Measurements from ENCODE around the gene MORN1.

MORN1 gene

DNA sequence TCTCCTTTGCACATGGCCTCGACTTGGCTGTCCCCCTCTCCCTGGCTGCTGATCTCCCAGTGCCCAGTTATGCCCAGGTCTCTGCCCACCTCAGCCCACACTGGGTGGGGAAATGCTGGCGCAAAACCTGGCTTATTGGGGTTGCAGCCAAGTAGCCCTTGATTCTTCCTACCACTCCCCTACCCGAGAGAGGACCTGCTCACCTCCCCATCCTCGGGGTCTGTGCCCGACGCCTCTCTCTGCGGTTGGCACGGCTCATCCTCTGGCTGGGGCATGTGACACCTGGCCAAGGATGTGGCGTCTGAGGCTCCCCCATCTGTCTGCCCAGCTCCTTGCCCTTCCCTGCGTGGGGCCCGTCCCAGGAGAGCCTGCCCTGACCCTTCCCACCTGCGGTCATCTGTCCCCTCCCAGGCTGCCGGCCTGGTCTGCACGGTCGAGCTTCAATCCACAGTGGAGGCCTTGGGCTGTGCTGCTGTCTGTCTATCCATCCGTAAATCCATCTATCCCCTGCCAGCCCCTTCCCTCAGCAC lies 27.5 kb upstream of the MORN1 start:
- no peak for DNase-seq

DNA sequence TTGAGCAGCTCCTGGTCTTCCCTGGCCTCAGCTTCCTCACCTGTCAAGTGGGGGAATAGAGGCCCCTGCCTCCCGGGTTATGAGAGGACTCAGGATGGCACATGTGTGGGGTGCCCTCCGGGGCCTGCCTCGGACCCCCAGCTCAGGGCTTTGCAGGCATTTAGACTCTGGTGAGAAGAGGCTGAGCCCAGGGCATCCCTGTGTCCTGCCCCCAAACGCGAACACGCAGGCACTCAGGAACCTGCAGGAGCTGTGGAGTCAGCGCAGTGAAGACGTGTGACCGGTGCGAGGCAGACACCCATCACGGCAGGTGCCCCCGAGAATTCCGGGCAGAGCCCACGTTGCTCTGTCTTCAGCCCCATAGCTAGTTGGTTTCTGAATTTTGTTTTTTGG lies 26.5 kb upstream of the MORN1 start:
- DNase-seq: no peak

DNA sequence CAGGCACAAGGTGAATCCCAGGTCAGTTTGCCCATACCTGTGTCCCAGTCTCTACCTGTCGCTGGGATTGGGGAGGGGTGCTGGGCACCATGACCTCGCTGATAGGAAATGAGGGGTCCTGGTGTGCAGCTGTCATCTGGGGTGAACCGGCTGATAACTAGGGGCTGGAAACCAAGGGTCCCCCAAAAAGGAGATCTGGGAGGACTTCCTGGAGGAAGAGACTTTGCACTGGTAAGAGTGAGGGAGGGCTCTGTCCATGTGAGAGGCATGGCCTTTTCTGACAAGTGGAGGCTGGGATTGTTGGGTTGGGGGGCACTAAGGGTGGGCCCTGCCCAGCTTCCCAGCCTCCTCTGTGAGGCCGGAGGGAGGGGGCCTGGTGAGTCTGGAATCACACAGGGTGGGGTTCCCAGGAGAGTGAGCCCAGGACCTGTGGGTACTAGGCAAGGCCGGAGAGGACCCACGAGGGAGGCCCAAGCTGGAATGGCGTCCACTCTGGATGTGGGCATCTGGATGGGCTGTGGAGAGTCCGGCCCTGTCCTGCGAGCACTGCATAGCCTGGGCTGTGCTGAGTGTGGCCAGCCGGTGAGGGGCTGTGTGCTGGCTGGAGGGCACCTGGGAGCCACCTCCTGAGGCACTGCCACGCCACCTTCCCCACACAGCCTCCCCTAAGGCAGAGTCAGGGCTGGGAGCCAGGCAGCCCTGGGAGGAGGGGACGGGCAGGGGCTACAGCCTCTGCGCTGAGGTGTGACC lies 25.9 kb upstream of the MORN1 start:
- DNase-seq: no peak

DNA sequence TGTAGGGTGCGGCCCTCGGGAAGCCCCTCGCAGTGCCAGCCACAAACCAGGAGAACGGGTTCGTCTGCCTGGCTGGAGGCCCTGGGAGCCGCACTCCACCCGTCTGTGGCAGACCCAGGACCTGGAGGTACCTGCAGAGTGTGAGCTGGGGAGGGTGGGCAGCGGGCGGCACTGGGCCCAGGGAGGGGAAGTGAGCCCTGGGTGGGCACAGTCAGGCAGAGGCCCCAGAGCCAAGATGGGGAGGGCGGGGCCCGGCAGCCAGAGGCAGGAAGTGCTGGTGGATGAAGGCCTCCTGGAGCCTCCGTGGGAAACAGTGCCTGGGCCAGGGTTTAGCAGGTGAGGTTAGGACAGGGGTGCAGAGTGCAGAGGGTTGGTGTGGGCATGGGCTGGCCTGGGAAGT lies 25.0 kb upstream of the MORN1 start:
- DNase-seq: no peak

DNA sequence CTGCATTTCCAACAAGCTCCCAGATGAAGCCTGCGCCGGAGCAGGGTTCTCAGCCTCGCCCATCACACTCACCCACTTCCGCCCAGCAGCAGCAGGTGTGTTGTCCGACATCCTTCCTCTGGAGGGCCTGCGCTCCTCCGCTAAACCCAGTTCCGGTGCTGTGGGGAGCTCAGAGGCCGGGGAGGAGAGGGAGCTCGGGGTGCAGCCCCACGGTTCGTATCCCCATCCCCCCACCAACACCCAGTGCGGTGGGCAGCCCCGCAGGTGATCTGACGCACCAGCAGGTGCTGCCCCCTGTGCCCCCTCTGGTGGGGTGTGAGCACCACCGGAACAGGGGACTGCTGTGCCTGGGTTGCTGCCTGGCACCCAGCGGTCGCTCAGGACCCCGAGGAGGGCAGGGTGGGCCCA lies 24.5 kb upstream of the MORN1 start:
- DNase-seq: no peak

DNA sequence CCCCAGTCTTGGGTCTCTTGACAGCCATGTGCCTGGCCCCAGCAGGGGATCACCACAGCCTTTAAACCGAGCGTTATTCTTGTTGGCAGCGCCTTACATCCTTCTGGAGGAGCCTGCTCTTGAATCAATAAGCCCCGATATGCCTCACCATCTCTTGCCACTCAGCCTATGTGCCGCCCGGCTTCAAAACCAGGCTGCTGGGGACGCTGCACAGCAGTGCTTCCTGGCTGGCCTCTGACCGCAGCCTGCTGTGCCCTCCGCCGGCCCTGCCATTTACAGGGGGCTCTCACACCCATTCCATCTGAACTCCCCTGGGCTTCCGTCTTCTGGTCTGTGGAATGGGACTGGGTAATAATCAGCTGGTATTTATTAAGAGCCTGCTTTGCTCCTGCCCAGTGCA lies 24.0 kb upstream of the MORN1 start:
- no peak for DNase-seq

DNA sequence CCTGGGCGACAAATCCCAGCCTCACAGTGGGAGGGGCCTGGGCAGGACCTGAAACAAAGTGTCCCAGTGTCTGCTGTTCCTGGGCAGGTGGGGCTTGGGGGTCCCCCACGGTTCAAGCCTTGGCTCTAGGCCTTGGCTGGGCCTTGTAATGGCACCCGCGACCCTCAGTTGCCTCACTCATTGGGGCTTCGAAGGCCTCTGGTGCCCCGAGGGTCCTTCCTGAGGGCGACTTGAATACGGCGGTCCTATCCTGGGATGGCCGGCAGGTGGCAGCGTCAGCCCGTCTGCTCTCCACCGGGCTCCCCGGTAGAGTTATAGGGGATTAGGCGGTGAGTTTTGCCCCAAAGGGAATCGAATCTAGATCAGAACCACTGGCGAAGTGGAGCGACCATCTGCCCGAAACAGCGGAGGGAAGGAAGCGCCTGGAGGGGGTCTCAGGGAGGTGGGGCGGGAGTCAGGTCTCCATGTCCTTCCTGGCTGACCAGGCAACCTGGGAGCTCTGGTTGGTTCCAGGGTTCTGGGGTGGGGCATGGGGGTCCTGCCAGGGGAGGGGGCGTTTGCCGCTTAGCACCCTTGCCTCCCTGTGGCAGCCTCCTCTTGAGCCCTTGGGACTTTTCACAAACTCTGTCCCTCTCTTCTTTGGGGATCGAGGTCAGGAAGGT lies 23.1 kb upstream of the MORN1 start:
- peak; percentile 44 for DNase-seq

DNA sequence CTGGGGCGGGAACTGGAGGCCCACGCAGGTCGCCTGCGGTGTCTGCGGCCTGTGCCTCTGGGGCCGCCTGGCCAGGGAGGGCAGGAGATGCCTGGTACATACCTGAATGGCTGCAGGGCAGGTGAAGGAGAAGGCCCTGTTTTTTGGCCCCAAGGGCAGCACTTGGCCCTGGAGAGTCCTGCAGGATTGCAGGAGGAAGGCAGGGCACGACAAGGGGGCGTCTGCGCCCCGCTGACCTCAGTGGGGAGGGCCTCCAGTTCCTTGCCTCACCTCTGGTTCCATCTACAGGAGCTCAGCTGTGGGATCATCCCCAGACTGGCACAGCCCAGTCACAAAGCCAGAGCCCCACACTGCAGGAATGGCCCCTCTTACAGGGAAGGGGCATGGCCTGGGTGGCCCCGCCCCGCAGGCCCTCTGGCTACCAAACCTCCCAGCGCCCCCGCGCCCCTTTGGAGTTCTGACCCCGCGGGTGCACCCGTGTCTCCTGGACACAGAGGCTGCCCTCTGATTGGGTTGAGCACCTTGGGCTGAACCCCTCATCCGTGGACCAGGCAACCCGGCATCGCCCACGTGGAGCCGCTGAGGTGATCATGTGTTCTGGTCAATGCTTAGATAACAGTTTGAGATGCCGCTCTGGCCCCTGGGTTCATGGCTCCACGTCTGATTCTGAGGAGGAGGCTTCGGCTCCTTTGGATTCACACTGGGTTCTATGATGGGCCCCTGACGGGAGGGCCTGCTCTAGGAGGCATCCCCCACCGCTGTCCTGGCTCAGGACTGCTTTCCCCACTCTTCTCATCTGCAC lies 22.3 kb upstream of the MORN1 start:
- DNase-seq: no peak

DNA sequence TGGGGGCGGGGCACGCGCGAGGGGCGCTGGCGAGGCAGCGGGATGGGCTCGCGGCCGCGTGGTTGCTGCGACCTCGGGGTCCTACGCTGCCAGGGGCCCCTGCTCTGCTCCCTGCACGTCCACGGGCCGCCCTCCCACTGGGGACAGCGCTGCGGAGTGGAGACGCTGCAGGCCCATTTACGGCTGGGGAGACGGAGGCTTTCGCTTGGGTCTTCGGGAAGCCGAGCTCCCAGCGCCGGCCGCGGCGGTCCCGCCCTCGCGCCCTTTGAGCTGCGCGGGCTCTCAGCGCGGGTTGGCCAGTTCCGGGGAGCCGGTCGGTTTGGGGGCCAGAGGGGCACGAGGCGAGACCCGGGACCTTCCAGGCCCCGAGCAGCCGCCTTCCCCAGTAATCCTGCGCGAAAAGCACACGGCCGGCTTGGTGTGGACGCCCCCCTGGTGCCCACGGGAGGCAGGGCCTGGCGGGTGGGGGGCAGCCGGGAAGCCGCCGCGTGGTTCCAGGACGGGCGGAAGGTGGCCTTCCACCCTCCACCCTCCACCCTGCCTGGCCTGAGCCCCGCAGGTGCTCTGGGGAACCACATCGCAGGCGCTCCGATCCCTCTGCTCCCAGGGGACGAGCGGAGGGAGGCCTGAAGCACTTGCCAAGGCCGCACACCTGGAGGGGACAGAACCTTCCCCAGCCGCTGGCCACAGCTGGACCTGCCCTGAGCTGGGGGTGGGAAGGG lies 21.6 kb upstream of the MORN1 start:
- DNase-seq: no peak

DNA sequence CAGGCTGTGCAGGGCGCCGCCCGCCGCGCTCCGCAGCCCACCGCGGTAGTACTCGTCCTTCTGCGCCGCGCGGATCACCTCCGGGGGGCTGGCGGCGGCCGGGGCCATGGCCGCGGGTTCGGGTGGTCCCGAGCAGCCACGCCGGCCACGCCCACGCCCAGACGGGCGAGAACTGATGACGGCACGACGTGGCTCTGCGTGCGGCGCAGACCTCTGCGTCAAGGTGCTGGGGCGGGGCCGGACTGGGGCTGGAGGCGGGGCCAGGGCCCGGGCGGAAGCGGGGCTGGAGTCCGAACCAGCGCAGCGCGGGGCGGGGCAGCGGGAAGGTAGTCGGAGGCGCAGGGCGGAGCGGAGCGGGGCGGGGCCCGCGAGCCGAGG lies 21.0 kb upstream of the MORN1 start, which contains the start of gene PEX10:
Gene PEX10, minus strand, starts transcription at position 170 of the 378 bp plus-strand sequence. Its CDS starts 62 bp downstream, at position 108.
- DNase-seq: peak; percentile 98

DNA sequence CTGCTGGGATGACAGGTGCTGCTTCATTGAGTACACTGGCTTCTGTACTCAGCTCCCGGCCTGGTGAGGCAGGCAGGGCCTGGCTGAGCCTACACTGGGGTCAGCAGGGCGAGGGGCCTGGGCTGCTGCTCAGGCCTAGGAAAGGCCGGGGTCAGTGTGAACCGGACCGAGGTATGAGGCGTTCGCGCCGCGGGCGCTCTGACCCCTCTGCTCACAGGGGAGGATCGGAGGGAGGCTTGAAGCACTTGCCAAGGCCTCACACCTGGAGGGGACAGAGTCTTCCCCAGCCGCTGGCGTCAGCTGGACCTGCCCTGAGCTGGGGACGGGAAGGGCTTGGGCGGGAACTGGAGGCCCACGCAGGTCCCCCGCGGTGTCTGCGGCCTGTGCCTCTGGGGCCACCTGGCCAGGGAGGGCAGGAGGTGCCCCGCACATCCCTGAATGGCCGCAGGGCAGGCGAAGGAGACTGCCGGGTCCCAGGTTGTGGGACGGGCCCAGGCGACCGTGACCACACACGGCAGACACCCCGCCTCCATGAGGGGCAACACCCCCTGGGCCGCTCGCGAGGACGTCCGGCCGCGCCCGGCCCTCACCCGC lies 20.5 kb upstream of the MORN1 start:
- peak; percentile 15 for DNase-seq

DNA sequence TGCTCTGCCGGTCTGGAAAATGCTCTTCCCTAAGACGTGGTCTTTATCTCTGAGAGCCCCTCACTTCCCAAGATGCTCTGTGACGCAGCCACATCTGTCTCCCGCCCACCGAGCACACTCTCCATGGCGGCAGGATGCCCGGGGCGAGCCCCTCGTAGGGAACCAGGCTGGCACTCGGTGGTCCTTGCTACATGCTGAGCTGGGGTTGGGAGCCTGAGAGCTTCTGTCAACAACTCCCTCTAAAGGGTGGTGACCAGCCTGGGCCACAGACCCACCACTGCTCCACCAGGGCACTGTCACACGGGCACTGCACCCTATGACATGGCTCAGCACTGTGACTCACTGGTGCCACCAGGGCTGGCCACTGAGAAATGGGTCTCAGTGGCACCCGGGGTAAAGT lies 18.4 kb upstream of the MORN1 start:
- no peak for DNase-seq

DNA sequence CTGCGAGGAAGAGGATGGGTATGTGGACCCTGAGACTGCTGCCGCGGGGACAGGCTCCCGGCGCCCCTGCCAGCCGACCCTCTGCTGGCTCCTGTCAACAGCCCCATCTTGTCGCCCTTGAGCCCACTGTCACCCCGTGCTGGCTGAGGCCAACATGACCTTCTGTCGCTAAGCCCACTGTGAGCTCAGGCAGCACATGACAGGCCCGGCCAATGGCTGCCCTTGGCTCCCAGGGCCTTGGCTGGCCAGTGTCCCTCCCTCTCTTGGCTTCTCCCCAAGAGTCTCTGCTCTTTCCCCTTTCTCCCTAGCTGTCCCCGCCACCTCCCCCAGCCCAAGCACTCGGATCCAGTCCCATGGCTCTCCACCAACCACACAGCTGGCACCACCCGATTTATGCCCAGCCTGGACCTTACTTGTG lies 17.5 kb upstream of the MORN1 start:
- no peak for DNase-seq

DNA sequence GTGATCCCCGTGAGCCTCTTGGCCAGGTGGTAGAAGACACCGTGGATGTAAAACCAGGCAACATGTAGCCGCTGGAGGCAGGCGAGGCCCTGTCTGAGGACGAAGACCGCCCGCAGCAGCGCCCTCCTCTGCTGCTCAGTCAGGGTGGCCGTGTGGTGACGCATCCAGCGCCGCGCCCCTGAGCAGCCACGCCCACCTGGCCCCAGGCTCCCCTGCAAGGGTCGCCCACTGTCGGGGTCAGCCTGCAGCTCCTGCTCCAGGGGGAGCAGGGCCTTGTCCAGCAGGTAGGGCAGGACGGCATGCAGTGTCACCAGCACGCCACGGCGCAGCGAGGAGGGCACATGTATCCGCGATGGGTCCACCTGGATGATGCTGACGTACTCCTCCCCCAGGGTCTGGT lies 17.1 kb upstream of the MORN1 start:
- no peak for DNase-seq

DNA sequence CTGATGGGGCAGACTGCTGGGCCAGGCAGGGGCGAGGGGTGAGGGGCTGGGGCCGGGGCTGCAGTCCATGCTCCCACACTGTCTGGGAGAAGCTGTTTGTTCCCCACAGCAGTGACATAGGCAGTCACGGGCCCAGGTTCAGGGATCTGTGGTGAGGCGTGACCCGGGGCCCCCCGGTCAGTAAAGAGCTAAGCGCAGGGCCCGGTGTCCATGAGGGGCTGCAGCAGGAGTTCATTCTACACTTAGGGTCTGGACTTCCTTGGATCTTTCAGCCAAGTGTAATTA lies 16.6 kb upstream of the MORN1 start:
- DNase-seq: no peak

DNA sequence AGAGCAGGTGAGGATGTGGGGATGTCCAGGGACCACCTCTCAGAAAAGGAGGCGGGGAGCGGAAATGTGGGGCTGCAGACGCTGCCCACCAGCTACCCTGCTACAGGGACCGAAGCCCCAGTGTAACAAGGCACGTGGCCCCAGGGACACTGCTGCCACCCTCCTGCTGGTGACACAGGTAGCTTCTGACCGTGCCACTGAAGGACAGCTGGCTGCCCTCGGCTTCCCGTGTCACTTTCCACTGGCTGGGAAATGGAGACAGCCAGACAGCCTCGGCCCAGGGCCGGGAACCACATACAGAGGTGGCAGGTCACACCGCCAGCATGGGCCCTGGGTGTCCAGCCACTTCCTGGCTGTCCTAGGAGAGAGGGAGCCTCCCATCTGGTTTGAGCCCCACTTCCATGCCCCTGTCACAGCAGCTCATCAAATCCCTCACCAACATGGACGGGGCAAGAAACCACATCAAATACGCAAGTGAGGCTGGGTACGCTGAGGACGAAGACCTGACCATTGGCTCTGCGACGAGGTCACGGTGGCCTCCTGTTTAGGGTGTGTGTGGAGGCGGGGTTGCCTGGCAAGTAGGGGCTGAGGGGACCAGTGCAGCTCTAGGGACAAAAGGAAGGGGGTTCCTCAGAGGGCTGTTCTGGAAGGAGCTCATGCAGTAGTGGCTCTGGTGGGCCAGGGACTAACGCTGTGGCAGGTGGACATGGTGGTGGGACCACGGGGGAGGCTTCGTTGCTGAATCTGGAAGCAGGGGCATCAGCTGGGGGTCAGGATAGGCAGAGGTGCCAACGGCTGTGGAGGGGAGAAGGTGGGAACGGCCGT lies 16.0 kb upstream of the MORN1 start:
- no peak for DNase-seq

DNA sequence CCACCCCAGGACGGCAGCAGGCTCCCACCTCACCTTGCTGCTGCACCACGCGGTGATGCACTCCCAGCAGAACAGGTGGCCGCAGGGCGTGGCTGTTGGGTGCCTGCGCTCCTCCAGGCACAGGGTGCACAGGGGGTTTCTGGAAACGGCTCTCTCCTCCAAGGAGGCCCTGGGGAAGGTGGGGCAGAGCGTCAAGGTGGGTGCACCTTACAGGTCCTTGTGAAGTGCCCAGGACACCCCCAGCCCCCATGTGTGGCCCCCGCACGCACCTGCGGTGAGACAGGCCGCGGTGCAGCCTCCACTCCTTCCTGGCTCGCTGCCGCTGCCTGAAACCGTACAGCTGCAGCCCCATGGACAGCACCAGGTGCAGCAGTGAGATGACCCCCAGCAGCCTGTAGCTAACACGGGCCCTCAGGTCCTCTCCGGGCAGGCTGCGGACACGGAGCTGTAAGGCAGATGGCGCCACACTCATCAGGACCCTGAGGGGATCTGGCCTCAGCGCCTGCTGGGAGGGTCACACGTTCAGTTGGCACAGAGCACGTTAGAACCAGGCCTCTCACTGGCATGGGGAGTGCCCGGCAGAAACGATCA lies 15.2 kb upstream of the MORN1 start:
- no peak for DNase-seq

DNA sequence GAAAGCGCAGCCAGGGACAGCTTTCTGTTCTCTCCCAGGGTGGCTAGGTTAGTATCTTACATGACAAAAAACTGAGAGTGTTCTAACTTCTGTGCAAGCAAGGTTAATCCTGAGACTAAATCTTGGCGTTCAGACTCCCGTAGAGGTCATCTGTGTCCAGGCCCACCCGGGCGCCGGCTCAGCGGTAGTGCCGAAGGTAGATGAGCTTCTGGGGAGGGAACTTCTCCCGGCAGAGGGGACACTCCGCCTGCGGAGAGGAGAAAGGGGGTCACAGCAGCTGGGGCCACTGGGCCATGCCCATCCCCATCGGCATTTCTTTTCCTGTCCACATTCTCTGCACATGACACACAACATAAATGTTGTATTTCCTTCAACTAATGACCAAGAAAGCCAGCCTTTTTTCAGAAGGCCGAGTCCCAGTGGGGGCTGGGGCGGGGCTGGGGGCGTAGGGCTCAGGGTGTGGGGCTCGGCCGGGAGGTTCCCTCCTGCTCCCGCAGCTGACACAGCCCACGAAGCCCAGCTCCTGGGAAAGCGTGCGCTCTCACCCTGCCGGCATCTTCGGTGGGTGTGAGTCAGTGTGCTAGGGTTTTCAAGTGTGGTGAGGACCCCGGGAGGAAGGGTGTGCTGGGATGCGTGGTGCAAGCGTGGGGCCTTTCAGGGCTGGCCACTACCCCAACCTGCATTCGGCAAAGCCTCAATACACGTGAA lies 14.4 kb upstream of the MORN1 start:
- no peak for DNase-seq

DNA sequence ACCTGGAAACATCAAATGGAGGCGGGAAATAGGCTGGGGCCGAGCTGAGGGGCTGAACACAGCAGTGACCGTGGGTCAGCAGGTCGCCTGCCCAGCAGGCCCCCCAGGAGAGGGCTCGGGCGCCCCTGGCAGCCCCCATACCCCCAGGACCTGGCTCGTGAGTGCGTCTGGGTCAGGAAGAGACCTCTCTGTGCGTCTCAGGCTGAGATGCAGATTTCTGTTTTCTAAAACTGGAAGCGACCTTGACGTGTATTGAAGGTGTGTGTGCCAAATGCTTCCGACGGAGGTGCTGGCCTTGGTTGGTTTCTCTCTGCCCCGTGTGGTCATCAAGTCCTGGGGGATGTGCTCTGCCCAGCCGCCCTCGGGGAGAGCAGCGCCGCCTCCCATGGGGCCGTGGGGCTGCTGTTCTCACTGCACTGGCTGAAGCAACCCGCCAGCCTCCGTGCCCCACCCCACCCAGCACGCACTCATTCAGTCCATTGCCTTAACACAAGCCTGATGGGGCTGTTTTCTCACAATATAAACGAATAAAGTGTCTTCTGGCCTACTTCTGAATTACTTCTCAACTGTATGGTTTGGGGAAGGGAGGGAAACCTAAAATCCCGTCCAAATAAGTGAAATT lies 13.6 kb upstream of the MORN1 start:
- no peak for DNase-seq

All from inflammatory macrophage treated with lipopolysaccharide for 4 hours (primary cell).